Kidney (tissue), 14 donors: ENCODE data around the gene KLHL25. TPM values are rescaled to one million over a fixed set of nuclear protein-coding genes. Genes with fewer than 3 reads are reported as not detected.
A peak's percentile ranks its signal among the peaks of the same experiment; 100 is the strongest.

Source experiments
- DNase-seq, 5 donors: peaks; one replicate each; pipeline ENCODE4 v3.0.0-alpha.2; 2013 to 2020
- FAIRE-seq: peaks from 2 replicates; lab custom pipeline; 2012; peaks lifted over from hg19 to GRCh38; lab: Jason Lieb, UNC
- H3K27ac ChIP-seq, 2 donors: one replicate each; pipeline ENCODE4 v1.7.0; 2013; ENCODE audit warnings: low read depth in 2 of 2, low read length in 2 of 2, inconsistent platforms in 1 of 2
- H3K27me3 ChIP-seq: one replicate; pipeline ENCODE4 v1.7.1; 2013; ENCODE audit warnings: low read length, inconsistent platforms; ENCODE audit not compliant: control insufficient read depth, insufficient read depth
- H3K36me3 ChIP-seq, 3 donors: one replicate each; pipeline versions ENCODE4 v1.7.0 to v1.7.1; 2013; ENCODE audit warnings: low read length in 3 of 3, control low read depth in 1 of 3, inconsistent platforms in 1 of 3; ENCODE audit not compliant: insufficient read depth in 3 of 3, control insufficient read depth in 2 of 3
- H3K4me1 ChIP-seq, 3 donors: one replicate each; pipeline versions ENCODE4 v1.7.0 to v1.7.1; 2013; ENCODE audit warnings: low read length in 3 of 3, inconsistent platforms in 1 of 3, low read depth in 1 of 3; ENCODE audit not compliant: control insufficient read depth in 2 of 3, insufficient read depth in 2 of 3
- H3K4me3 ChIP-seq, 3 donors: one replicate each; pipeline versions ENCODE4 v1.7.0 to v1.8.1; 2013; ENCODE audit warnings: low read length in 3 of 3, control low read depth in 1 of 3, inconsistent platforms in 1 of 3
- H3K9ac ChIP-seq, 3 donors: one replicate each; pipeline versions ENCODE4 v1.7.0 to v1.7.1; 2013; ENCODE audit warnings: low read length in 3 of 3, control low read depth in 1 of 3, inconsistent platforms in 1 of 3
- H3K9me3 ChIP-seq, 3 donors: one replicate each; pipeline versions ENCODE4 v1.7.0 to v1.7.1; 2013; ENCODE audit warnings: low read length in 3 of 3, control low read depth in 1 of 3, inconsistent platforms in 1 of 3; ENCODE audit not compliant: control insufficient read depth in 2 of 3, insufficient read depth in 1 of 3
- CTCF ChIP-seq: IDR thresholded peaks from 3 replicates; pipeline ENCODE4 v1.5.1; 2012; ENCODE audit warnings: mild to moderate bottlenecking, moderate library complexity, borderline replicate concordance; ENCODE audit not compliant: insufficient read depth; ENCODE audit errors: extremely low read depth
- intact Hi-C: fragments of 100-400 bp; cut with DNase I; formaldehyde crosslinking; loops from one replicate; pipeline ENCODE4 v1.11.1; 2022
- polyA plus RNA-seq: library from polyadenylated mRNA; stranded (reverse); fragments of 350-450 nt; fragmentation: Illumina TruSeq; extraction: RNeasy Lipid Tissue Mini Kit (QIAGEN cat#74804); gene quantifications from one replicate; pipeline ENCODE4 v1.2.3, GENCODE V29; 2014; ENCODE audit warnings: low read depth, low replicate concordance; ENCODE audit not compliant: insufficient read depth
- total RNA-seq: library from RNA; stranded (reverse); fragmentation: NEBNext Ultra II Directional; extraction: Animal tissue kit (Norgen Biotek cat#: 25700); gene quantifications from one replicate; pipeline ENCODE4 v1.2.1, GENCODE V29; 2021
- donor health status: control.
- donor health status: control.
- donor health status: control.
- donor health status: control.
- donor health status: control.
- donor health status: DM: yes; HTN: yes; CAD: no.
- donor health status: Normal renal cell carcinoma (clear cell type).

Gene KLHL25
- total and polyA plus RNA-seq, 2 donors from 2014 or later = 5.3 to 8.4 TPM

- Histone ChIP-seq H3K27me3 (no peaks in the 10 kb centered on the region), H3K4me3 (no peak overlapping the region), H3K9ac (no peak overlapping the region), H3K36me3 (no peaks in the 10 kb centered on the region), H3K4me1 (no peaks in the 10 kb centered on the region), H3K9me3 (no peaks in the 10 kb centered on the region), H3K27ac (no peak overlapping the region)
- intact Hi-C loops = no loop called here
- no peak for DNase-seq
- FAIRE-seq = no peak
- TF ChIP-seq CTCF = no peak
These were observed 32.2 kb upstream of the KLHL25 start for GRCh38 chr15:85826756-85827515.

GRCh38 chr15:85825719-85826118, 31.0 kb upstream of the KLHL25 start:
- H3K36me3 ChIP-seq = no peaks in the 10 kb centered on the region
- no peak for TF ChIP-seq CTCF
- no peak for FAIRE-seq
- no peak overlapping the region for H3K9ac ChIP-seq
- intact Hi-C loops = no loop called here
- H3K9me3 ChIP-seq = no peaks in the 10 kb centered on the region
- peak in 1 of 5 donors; percentile 20 for DNase-seq
- no peaks in the 10 kb centered on the region for H3K4me1 ChIP-seq
- H3K4me3 ChIP-seq = no peak overlapping the region
- no peaks in the 10 kb centered on the region for H3K27me3 ChIP-seq
- H3K27ac ChIP-seq = no peak overlapping the region

- Histone ChIP-seq H3K4me3 (no peak overlapping the region), H3K27me3 (no peaks in the 10 kb centered on the region), H3K9me3 (no peaks in the 10 kb centered on the region), H3K36me3 (no peaks in the 10 kb centered on the region), H3K4me1 (no peaks in the 10 kb centered on the region), H3K9ac (no peak overlapping the region), H3K27ac (no peak overlapping the region)
- TF ChIP-seq CTCF = no peak
- FAIRE-seq (no peak), DNase-seq (no peak)
- intact Hi-C loops = no loop called here
These were observed 30.4 kb upstream of the KLHL25 start for GRCh38 chr15:85825118-85825517.
